ENCODE measurements around the gene HSD17B12.
A peak's percentile ranks its signal among the peaks of the same experiment; 100 is the strongest.

HSD17B12 gene

GRCh38 chr11:43874738-43875137 lies 194.2 kb downstream of the HSD17B12 start:
- no peak for TF ChIP-seq CTCF (IDR thresholded peaks at IDR 0.05; ENCODE audit: low read depth, low read length, missing control alignments)
- Histone ChIP-seq H3K4me3 (ENCODE audit: low read depth, low read length) (no peak overlapping the region), H3K27ac (no peak overlapping the region), H3K36me3 (replicated peaks) (no peaks in the 10 kb centered on the region), H3K27me3 (replicated peaks) (peaks cover 10% of the 10 kb centered on the region)
- no peak for DNase-seq
- in situ Hi-C loops (cut with HindIII; ENCODE audit: low pct_ligation_motif_present, low sequenced_read_pairs), result no loop called here

- H3K27ac ChIP-seq, result no peak overlapping the region
- H3K27me3 ChIP-seq (replicated peaks), result no peaks in the 10 kb centered on the region
- DNase-seq, result no peak
- in situ Hi-C loops (cut with HindIII; ENCODE audit: low pct_ligation_motif_present, low sequenced_read_pairs), result no loop called here
- H3K4me3 ChIP-seq (ENCODE audit: low read depth, low read length), result peak overlapping the region; percentile 90
- TF ChIP-seq CTCF (IDR thresholded peaks at IDR 0.05; ENCODE audit: low read depth, low read length, missing control alignments), result no peak
- no peaks in the 10 kb centered on the region for H3K36me3 ChIP-seq (replicated peaks)
Observed at GRCh38 chr11:43879789-43880639, 199.5 kb downstream of the HSD17B12 start.

- Histone ChIP-seq H3K27ac (peak within 1 kb of the TSS; percentile 24), H3K27me3 (replicated peaks) (no peaks in the 10 kb centered on the region), H3K4me3 (ENCODE audit: low read depth, low read length) (peak within 1 kb of the TSS; percentile 90), H3K36me3 (replicated peaks) (no peaks in the 10 kb centered on the region)
- peak; percentile 90 for DNase-seq
- no peak for TF ChIP-seq CTCF (IDR thresholded peaks at IDR 0.05; ENCODE audit: low read depth, low read length, missing control alignments)
- in situ Hi-C loops (cut with HindIII; ENCODE audit: low pct_ligation_motif_present, low sequenced_read_pairs), result no loop called here
Observed at GRCh38 chr11:43880640-43881159, 200.2 kb downstream of the HSD17B12 start, which contains the start of gene ALKBH3. TSS of gene ALKBH3 (plus strand) at chr11:43880831. CDS start at chr11:43882653, 1,822 bp downstream.

GRCh38 chr11:43892851-43893250 lies 212.3 kb downstream of the HSD17B12 start:
- Histone ChIP-seq H3K36me3 (replicated peaks) (peaks cover 37% of the 10 kb centered on the region), H3K4me3 (ENCODE audit: low read depth, low read length) (no peak overlapping the region), H3K27me3 (replicated peaks) (no peaks in the 10 kb centered on the region), H3K27ac (no peak overlapping the region)
- in situ Hi-C loops (cut with HindIII; ENCODE audit: low pct_ligation_motif_present, low sequenced_read_pairs), result no loop called here
- no peak for TF ChIP-seq CTCF (IDR thresholded peaks at IDR 0.05; ENCODE audit: low read depth, low read length, missing control alignments)
- no peak for DNase-seq

- no peak overlapping the region for H3K4me3 ChIP-seq (ENCODE audit: low read depth, low read length)
- DNase-seq, result no peak
- H3K36me3 ChIP-seq (replicated peaks), result peaks cover 42% of the 10 kb centered on the region
- H3K27ac ChIP-seq, result no peak overlapping the region
- TF ChIP-seq CTCF (IDR thresholded peaks at IDR 0.05; ENCODE audit: low read depth, low read length, missing control alignments), result no peak
- no peaks in the 10 kb centered on the region for H3K27me3 ChIP-seq (replicated peaks)
- in situ Hi-C loops (cut with HindIII; ENCODE audit: low pct_ligation_motif_present, low sequenced_read_pairs), result no loop called here
Observed at GRCh38 chr11:43894546-43894945, 214.0 kb downstream of the HSD17B12 start.
